Naive B cell (primary cell): ENCODE results near the gene SOX9. TPM values are rescaled to one million over a fixed set of nuclear protein-coding genes. Genes with fewer than 3 reads are reported as not detected.
"Not testable (repeated sequence)": the region's sequence is repeated elsewhere in the genome, so short reads cannot be mapped to it uniquely, and the experiment has no call there.

Experiments
- ATAC-seq, 2 donors: fragments of 150-1000 bp; cut with Tn5 transposase; 2 replicates each; pipeline ENCODE4 v1.10.0; 2021; ENCODE audit warnings: low read depth in 2 of 2, mild to moderate bottlenecking in 2 of 2, moderate library complexity in 2 of 2
- DNase-seq: peaks from one replicate; pipeline ENCODE4 v3.0.0; 2022
- H3K27ac Mint-ChIP-seq, 6 donors: one replicate each; pipeline ENCODE4 v1.8.0; 2020 to 2022; ENCODE audit warnings: mild to moderate bottlenecking in 6 of 6, mixed read lengths in 6 of 6, moderate library complexity in 5 of 6, inconsistent platforms in 2 of 6
- H3K27me3 Mint-ChIP-seq, 3 donors: one replicate each; pipeline ENCODE4 v1.8.0; 2021 to 2022; ENCODE audit warnings: mixed read lengths in 3 of 3, mild to moderate bottlenecking in 1 of 3
- H3K36me3 Mint-ChIP-seq, 2 donors: one replicate each; pipeline ENCODE4 v1.8.0; 2020 to 2022; ENCODE audit warnings: mixed read lengths in 2 of 2, inconsistent platforms in 1 of 2, mild to moderate bottlenecking in 1 of 2
- H3K4me1 Mint-ChIP-seq, 3 donors: one replicate each; pipeline ENCODE4 v1.8.0; 2020 to 2022; ENCODE audit warnings: mixed read lengths in 3 of 3, inconsistent platforms in 1 of 3, mild to moderate bottlenecking in 1 of 3, moderate library complexity in 1 of 3
- H3K4me3 Mint-ChIP-seq, 8 donors: one replicate each; pipeline ENCODE4 v1.8.0; 2020 to 2022; ENCODE audit warnings: mild to moderate bottlenecking in 8 of 8, mixed read lengths in 8 of 8, moderate library complexity in 8 of 8, inconsistent platforms in 2 of 8
- H3K9me3 Mint-ChIP-seq, 7 donors: one replicate each; pipeline ENCODE4 v1.8.0; 2020 to 2022; ENCODE audit warnings: mixed read lengths in 7 of 7, mild to moderate bottlenecking in 5 of 7, inconsistent platforms in 2 of 7, moderate library complexity in 1 of 7
- polyA plus RNA-seq, 6 donors: library from polyadenylated mRNA; unstranded; fragments of 300-500 nt; fragmentation: Illumina TruSeq; gene quantifications; one replicate each; pipeline ENCODE4 v1.2.3, GENCODE V29; 2021; ENCODE audit warnings: low read depth in 6 of 6

SOX9 gene
- polyA plus RNA-seq, 6 donors from 2014 or later: not detected

GRCh38 chr17:72124438-72124775, 3.6 kb downstream of the SOX9 start:
- H3K27ac Mint-ChIP-seq: no peak overlapping the region
- H3K4me1 Mint-ChIP-seq: peaks cover 5 to 12% (median 11%) of the 10 kb centered on the region in 3 donors
- H3K27me3 Mint-ChIP-seq: peaks cover 32 to 71% (median 66%) of the 10 kb centered on the region in 3 donors
- peaks cover 0 to 5% (median 4%) of the 10 kb centered on the region in 7 donors for H3K9me3 Mint-ChIP-seq
- H3K4me3 Mint-ChIP-seq: no peak overlapping the region
- ATAC-seq (no peak), DNase-seq (no peak)
- H3K36me3 Mint-ChIP-seq: peaks cover 0 to 11% of the 10 kb centered on the region in 2 donors

GRCh38 chr17:72125226-72125651, 4.4 kb downstream of the SOX9 start:
- Mint-ChIP-seq H3K36me3 (peaks cover 0 to 11% of the 10 kb centered on the region in 2 donors), H3K4me3 (no peak overlapping the region), H3K4me1 (peaks cover 5 to 12% (median 11%) of the 10 kb centered on the region in 3 donors), H3K9me3 (peaks cover 0 to 5% (median 4%) of the 10 kb centered on the region in 7 donors), H3K27ac (no peak overlapping the region), H3K27me3 (peaks cover 32 to 63% (median 59%) of the 10 kb centered on the region in 3 donors)
- ATAC-seq (no peak), DNase-seq (no peak)

GRCh38 chr17:72125742-72126141, 4.9 kb downstream of the SOX9 start:
- ATAC-seq: no peak
- H3K4me3 Mint-ChIP-seq: no peak overlapping the region
- no peak overlapping the region for H3K27ac Mint-ChIP-seq
- H3K36me3 Mint-ChIP-seq: peaks cover 0 to 11% of the 10 kb centered on the region in 2 donors
- H3K27me3 Mint-ChIP-seq: peaks cover 32 to 58% (median 53%) of the 10 kb centered on the region in 3 donors
- H3K4me1 Mint-ChIP-seq: peaks cover 5 to 11% (median 9%) of the 10 kb centered on the region in 3 donors
- peaks cover 0 to 5% (median 4%) of the 10 kb centered on the region in 7 donors for H3K9me3 Mint-ChIP-seq
- no peak for DNase-seq

GRCh38 chr17:72126575-72127486, 6.0 kb downstream of the SOX9 start:
- ATAC-seq: no peak
- peaks cover 0 to 11% of the 10 kb centered on the region in 2 donors for H3K36me3 Mint-ChIP-seq
- H3K9me3 Mint-ChIP-seq: peaks cover 0 to 5% (median 4%) of the 10 kb centered on the region in 7 donors
- no peak for DNase-seq
- peaks cover 32 to 52% (median 44%) of the 10 kb centered on the region in 3 donors for H3K27me3 Mint-ChIP-seq
- no peak overlapping the region for H3K4me3 Mint-ChIP-seq
- peaks cover 5 to 11% (median 8%) of the 10 kb centered on the region in 3 donors for H3K4me1 Mint-ChIP-seq
- no peak overlapping the region for H3K27ac Mint-ChIP-seq

DNA sequence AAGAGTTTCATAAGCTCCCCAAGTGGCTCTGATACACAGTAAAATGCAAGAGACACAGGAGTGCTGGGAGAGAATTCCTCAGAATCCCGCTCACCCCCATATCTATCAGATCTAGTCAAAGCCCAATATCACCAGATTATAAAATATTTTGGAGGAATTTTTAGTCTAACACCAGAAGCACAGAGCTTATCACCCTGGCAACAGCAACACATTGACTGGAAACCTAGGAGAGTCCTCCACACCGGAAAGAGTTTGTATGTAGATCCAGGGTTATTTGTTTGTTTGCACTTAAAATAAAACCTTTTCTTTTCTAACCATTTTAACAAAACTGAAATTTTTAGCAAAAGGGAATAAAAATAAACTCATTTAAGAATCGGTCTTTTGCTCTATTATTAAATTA, 7.2 kb downstream of the SOX9 start:
- H3K27me3 Mint-ChIP-seq: peaks cover 28 to 42% (median 34%) of the 10 kb centered on the region in 3 donors
- H3K4me1 Mint-ChIP-seq: peaks cover 2 to 8% (median 3%) of the 10 kb centered on the region in 3 donors
- ATAC-seq: no peak
- H3K9me3 Mint-ChIP-seq: peaks cover 0 to 10% (median 3%) of the 10 kb centered on the region in 7 donors
- H3K36me3 Mint-ChIP-seq: peaks cover 0 to 11% of the 10 kb centered on the region in 2 donors
- H3K4me3 Mint-ChIP-seq: no peak overlapping the region
- H3K27ac Mint-ChIP-seq: no peak overlapping the region
- DNase-seq: no peak

DNA sequence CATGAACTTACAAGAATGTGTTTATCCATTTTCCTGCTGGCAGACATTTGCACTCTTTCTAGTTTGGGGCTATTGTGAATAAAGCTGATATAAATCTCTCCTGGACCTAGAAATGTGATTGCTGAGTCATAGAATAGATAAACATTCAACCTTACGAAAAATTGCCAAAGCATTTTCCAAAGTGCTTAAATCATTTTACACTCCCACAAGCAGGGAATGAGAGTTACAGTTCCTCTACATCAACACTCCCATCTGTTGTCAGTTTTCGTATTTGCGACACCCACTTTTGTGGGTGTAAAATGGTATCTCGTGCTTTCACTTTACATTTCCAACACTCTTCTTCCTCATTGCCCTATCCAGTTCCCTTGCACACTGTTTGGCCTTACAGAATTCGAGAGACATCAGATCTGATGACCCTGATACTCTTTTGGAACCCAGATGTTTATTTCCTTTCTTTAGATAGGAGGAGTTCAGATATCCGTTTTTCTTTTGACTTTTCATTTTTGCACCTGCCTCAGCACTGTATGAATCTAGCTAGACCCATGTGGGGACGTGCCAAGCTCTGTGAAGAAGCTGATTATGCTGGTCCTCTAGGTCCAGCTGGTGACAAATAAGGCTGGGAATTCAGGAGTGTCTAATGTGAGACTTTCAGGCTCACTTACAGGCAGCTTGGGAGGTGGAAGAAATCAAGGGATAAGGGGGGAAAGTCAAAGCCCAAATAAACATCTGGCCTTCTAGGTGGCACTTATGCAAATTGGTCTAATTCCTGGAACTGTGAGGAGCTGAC, 14.0 kb downstream of the SOX9 start:
- H3K27me3 Mint-ChIP-seq: peaks cover 7 to 11% (median 11%) of the 10 kb centered on the region in 3 donors
- H3K4me1 Mint-ChIP-seq: no peaks in the 10 kb centered on the region
- H3K9me3 Mint-ChIP-seq: peaks cover 0 to 15% (median 2%) of the 10 kb centered on the region in 7 donors
- no peak overlapping the region for H3K4me3 Mint-ChIP-seq
- no peak overlapping the region for H3K27ac Mint-ChIP-seq
- ATAC-seq: no peak
- H3K36me3 Mint-ChIP-seq: no peaks in the 10 kb centered on the region
- DNase-seq: no peak

DNA sequence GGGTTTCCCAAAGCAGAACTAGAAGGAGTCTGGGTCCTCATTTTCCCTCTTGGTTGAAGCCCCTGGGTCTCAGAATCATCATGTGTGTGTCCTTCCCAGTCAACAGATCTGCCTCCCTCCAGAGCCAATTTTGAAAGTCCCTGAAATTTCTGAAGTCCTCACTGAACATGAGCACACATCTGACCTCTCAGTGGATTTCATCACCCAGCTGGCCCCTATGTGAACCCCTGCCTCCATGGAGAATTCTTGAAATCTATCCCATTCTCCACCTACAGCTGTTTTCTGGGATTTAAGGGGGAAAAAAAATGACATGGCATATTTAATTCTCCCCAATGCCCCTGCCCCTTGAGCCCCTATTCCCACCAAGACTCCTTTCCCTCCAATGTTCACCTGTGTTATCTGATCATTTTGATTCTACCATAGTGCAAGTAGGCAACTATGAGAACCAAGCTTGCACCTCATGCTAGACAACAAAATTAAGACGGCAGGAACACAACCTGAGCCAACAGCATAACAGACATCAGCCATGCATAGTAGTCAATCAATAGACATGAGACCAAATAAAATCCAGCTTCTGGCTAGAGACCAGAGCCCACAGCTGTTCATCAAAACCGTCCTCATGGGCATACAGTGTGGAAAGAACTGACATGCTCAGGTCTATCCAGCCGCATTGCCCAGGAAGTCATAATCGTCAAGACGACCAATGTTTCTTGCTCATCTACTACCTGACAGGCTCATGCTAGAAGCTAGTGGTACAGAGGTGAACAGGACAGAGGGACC, 14.9 kb downstream of the SOX9 start:
- H3K9me3 Mint-ChIP-seq: peaks cover 0 to 15% (median 4%) of the 10 kb centered on the region in 7 donors
- ATAC-seq: no peak
- no peaks in the 10 kb centered on the region for H3K4me1 Mint-ChIP-seq
- DNase-seq: no peak
- peaks cover 7 to 11% (median 11%) of the 10 kb centered on the region in 3 donors for H3K27me3 Mint-ChIP-seq
- no peaks in the 10 kb centered on the region for H3K36me3 Mint-ChIP-seq
- no peak overlapping the region for H3K4me3 Mint-ChIP-seq
- H3K27ac Mint-ChIP-seq: no peak overlapping the region

DNA sequence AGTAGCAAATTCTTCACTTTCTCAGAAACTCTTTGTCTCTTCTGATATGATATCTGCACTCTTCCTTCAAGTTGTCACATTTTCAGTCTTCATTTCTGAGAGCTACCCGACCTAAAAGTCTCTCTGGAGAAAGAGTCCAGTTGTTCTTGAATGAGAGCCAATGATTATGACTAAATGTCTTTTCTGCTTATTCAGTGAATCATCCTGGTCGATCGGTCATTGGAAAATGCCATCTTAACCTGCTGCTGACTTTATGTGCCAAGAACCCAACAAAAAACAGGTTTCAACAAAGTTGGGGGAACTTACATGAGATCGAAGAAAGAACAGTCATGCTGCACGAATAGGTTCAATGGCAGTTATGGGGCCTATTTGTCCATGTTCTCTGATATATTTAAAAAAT, 15.9 kb downstream of the SOX9 start:
- H3K27me3 Mint-ChIP-seq: peaks cover 7 to 11% (median 11%) of the 10 kb centered on the region in 3 donors
- H3K36me3 Mint-ChIP-seq: no peaks in the 10 kb centered on the region
- peaks cover 0 to 15% (median 4%) of the 10 kb centered on the region in 7 donors for H3K9me3 Mint-ChIP-seq
- DNase-seq (no peak), ATAC-seq (no peak)
- no peak overlapping the region for H3K27ac Mint-ChIP-seq
- H3K4me1 Mint-ChIP-seq: no peaks in the 10 kb centered on the region
- no peak overlapping the region for H3K4me3 Mint-ChIP-seq

DNA sequence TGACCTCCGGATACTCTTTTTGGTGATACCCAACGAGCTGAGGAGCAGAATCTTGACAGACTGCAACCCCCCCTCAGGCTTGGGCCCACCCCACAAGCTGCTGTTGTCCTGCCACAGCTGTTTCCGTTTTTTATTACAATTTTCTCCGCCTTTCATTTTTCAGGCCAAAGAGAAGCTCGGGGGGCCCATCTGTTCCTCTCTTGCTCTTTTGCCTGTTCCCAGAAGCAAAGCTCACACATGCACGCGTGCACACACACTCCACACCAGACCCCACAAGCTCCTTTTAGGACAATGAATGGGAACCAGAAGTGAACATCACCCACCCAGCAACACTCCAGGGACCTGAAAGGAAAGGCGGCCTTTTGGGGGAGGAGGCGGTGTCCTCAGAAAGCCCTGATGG, 16.3 kb downstream of the SOX9 start:
- H3K36me3 Mint-ChIP-seq: no peaks in the 10 kb centered on the region
- no peak overlapping the region for H3K27ac Mint-ChIP-seq
- H3K4me1 Mint-ChIP-seq: no peaks in the 10 kb centered on the region
- peaks cover 0 to 15% (median 4%) of the 10 kb centered on the region in 7 donors for H3K9me3 Mint-ChIP-seq
- peaks cover 7 to 11% (median 11%) of the 10 kb centered on the region in 3 donors for H3K27me3 Mint-ChIP-seq
- ATAC-seq (no peak), DNase-seq (no peak)
- no peak overlapping the region for H3K4me3 Mint-ChIP-seq

DNA sequence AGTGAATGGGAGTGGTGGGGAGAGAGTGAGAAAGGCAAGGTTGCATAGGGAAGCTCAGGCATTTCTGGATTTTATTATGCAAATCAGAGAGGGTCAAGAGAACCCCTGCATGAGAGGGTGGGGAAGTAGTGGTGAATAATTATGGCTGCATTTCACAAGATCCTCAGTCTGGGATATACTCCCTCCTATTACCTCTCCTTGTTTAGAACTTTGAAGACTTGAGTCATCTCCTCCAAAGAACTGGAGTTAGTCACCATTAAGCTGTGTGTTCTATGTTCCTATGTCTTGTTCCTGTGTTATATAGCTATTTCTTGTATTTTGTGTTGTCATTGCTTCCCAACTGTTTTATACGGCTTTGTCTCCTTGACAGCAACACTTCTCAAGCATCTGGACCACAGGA, 18.4 kb downstream of the SOX9 start:
- H3K36me3 Mint-ChIP-seq: no peaks in the 10 kb centered on the region
- H3K4me1 Mint-ChIP-seq: no peaks in the 10 kb centered on the region
- H3K27ac Mint-ChIP-seq: no peak overlapping the region
- peaks cover 7 to 11% (median 9%) of the 10 kb centered on the region in 3 donors for H3K27me3 Mint-ChIP-seq
- peaks cover 0 to 10% (median 1%) of the 10 kb centered on the region in 7 donors for H3K9me3 Mint-ChIP-seq
- H3K4me3 Mint-ChIP-seq: no peak overlapping the region
- ATAC-seq: no peak
- no peak for DNase-seq

DNA sequence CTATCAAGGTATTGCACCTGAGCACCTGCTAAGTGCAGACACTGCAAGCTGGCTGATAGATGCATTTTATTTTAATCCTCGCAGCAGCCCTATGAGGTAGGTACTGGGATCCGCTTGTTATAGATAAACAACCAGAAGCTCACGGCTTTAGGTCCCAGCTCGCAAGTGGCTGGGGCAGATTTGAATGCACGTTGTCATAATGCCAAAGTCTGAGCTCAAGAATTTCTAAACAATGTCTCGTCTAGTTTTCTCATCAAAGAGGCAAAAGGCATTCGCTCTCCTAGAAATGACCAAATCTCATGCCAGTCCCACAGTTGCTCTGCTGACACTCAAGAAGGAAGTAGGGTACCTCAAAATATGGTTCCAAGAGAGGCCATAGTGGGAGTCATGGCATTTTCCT, 20.5 kb downstream of the SOX9 start:
- no peaks in the 10 kb centered on the region for H3K4me1 Mint-ChIP-seq
- H3K27me3 Mint-ChIP-seq: no peaks in the 10 kb centered on the region
- no peak overlapping the region for H3K4me3 Mint-ChIP-seq
- no peak for DNase-seq
- no peaks in the 10 kb centered on the region for H3K36me3 Mint-ChIP-seq
- H3K9me3 Mint-ChIP-seq: peaks cover 0 to 14% (median 8%) of the 10 kb centered on the region in 7 donors
- H3K27ac Mint-ChIP-seq: peak overlapping the region in 1 of 6 donors; percentile 17
- ATAC-seq: no peak

DNA sequence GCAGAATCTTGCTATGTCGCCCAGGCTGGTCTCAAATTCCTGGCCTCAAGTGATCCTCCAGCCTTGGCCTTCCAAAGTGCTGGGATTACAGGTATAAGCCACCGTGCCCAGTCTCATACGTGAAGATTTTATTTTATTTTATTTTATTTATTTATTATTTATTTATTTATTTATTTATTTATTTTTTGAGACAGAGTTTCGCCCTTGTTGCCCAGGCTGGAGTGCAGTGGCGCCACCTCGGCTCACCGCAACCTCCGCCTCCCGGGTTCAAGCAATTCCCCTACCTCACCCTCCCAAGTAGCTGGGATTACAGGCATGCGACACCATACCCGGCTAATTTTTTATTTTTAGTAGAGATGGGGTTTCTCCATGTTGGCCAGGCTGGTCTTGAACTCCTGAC, 21.3 kb downstream of the SOX9 start:
- H3K27me3 Mint-ChIP-seq, H3K36me3 Mint-ChIP-seq, H3K4me3 Mint-ChIP-seq, H3K4me1 Mint-ChIP-seq, H3K27ac Mint-ChIP-seq, DNase-seq, ATAC-seq: not testable (repeated sequence)
- H3K9me3 Mint-ChIP-seq: peaks cover 0 to 17% (median 8%) of the 10 kb centered on the region in 7 donors

DNA sequence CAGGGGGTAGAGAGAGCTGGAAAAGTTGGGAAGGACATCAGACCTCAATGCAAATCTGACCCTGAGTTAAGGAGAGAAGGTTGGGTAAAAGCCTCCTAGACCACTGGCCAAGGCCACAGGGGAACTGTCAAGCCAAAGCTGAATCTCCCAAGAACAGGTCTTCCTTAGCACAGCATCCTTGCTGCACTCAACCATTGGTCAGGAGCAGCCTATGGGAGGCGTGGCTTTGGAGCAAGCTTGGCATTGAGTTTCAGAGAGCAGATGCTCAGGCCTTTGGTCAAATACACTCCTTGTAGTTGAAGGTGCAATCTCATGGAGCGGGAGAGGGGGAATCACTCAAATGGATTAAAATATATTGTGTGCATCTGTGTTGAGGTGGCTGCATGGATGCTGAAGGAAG, 21.8 kb downstream of the SOX9 start:
- no peak for ATAC-seq

More for the DNA sequence above, 21.8 kb downstream of the SOX9 start:
- peak overlapping the region in 2 of 6 donors; percentile 16 to 18 for H3K27ac Mint-ChIP-seq
- H3K4me1 Mint-ChIP-seq: no peaks in the 10 kb centered on the region
- H3K9me3 Mint-ChIP-seq: peaks cover 0 to 17% (median 8%) of the 10 kb centered on the region in 7 donors
- H3K4me3 Mint-ChIP-seq: no peak overlapping the region
- no peak for DNase-seq
- H3K27me3 Mint-ChIP-seq: no peaks in the 10 kb centered on the region
- H3K36me3 Mint-ChIP-seq: no peaks in the 10 kb centered on the region
